IPS-NIHi11 (cell line): Measurements from ENCODE around the gene SDK1.

Experiments used
- DNase-seq: peaks from one replicate; pipeline ENCODE4 v3.0.0; 2012; ENCODE audit warnings: mixed read lengths, low spot score

SDK1 gene

DNA sequence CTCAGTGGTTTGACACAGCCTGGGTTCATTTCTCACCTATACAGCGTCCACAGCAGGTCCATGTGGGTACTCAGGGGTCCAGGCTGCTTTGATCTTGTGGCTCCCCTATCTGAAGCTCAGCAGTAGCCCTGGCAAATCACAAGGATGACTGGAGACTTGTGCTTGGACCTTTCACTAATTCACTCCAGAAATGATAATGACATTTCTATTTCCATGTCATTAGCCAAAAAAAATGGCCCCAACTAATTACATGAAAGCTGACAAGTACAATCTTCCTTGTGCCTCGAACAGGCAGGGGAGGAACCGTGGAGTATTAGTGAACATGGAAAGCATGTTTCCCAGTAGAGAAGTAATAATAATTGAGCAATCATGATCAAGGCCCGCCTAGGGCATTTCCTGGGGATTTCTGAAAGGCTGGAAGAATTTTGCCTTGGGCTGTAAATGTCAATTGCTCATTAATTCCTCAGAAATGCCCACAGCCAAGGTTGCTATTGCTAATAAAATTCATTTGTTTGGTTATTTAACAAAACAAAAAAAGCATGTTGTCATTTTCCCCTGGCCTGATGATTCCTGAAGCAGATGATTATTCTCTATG, 586.1 kb downstream of the SDK1 start:
- DNase-seq = no peak

- DNase-seq = no peak
Measured at GRCh38 chr7:3888096-3888495, 587.0 kb downstream of the SDK1 start.

DNA sequence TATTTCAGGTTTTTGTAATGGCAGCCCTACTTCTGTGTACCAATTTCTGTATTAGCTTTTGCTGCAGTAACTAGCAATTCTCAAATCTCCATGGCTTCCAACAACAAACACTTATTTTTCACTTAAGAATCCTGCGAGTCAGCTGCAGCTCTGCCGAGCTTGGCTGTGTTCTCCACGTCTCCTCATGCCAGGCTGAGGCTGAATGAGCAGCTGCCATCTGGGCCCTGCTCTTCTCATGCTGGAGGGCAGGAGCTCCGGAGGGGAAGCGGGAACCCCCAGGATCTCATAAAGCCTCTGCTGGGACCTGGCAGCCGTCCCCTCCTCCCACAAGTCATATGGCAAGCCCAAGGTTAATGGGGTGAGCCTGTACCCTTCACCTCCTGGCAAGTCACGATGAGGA, 591.1 kb downstream of the SDK1 start:
- DNase-seq = no peak

DNA sequence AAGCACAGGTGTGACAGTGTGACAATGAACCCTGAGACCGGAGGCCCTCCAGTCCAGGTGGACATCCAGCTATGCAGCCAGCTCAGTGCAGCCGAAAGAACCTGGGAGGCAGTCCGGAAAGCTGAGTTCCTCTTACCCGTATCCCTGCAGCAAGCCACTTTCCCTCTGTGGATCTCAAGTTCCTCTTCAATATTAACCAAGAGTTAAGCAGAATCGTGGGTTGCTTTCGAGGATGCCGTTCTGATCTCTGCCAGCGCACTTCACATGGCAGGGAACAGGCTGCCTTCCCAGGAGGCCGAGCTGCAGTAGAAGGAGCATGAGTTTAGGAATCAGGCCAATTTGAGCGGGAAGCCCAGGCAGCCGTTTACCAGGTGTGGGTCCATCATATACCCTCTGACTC, 591.6 kb downstream of the SDK1 start:
- DNase-seq = no peak

GRCh38 chr7:3893151-3893788, 592.2 kb downstream of the SDK1 start:
- no peak for DNase-seq

- DNase-seq = no peak
Measured at GRCh38 chr7:3893789-3894153, 592.7 kb downstream of the SDK1 start.

DNA sequence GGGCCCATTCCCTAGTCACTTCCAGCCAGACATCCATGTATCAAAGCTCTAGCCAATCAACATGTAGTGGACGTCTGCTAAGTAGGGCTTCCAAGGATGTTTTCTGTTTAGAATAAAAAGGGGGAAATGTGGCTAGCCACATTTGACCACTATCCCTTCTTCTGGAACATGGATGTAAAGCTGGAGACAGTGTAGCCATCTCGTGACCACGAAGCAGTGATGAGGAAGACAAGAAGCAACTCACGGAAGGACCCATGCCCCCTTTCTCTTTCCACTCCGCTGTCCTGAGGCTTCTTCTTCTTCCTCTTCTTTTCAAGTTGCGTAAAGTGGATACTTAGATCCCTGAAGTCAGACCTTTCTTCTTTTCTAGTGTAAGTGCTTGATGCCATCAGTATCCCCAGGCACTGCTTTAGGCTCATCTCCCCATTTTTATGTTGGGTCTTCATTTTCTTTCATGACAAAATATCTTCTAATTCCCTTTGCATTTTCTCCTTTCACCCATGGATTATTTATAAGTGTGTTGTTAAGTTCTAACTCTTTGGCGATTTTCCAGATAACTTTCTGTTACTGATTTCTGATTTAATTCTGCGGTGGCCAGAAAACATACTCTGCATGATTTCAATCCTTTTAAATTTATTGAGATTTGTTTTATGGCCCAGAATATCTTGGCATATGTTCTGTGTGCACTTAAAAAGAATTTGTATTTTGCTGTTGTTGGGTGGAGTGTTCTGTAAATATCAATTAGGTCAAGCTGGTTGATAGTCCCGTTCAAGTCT, 594.5 kb downstream of the SDK1 start:
- no peak for DNase-seq

DNA sequence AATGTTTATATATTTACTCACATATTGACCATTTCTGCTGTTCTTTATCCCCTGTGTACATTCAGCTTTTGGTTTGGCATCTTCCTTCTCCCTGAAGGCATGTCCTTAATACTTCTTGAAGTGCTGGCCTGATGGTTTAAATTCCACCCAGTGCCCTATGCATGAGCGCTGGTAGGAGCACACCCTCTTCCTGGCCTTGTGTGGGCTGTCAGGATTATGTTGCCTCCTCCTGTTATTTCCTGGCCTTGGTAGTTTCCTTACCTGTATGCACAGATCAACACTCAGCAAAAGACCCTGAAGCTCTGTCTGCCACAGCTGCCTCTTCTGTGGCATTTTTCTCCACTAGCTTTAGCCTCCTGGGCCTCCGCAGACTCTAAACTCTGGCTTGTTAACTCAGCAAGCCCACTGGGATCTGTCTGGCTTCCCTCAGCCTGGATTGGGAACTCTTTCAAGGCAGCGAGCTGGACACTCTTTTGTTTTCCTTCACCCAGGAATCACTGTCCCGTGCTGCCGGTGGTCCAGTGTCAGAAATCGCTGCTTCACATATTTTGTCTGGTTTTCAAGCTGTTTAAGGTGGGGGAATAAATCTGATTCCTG, 595.2 kb downstream of the SDK1 start:
- no peak for DNase-seq

DNA sequence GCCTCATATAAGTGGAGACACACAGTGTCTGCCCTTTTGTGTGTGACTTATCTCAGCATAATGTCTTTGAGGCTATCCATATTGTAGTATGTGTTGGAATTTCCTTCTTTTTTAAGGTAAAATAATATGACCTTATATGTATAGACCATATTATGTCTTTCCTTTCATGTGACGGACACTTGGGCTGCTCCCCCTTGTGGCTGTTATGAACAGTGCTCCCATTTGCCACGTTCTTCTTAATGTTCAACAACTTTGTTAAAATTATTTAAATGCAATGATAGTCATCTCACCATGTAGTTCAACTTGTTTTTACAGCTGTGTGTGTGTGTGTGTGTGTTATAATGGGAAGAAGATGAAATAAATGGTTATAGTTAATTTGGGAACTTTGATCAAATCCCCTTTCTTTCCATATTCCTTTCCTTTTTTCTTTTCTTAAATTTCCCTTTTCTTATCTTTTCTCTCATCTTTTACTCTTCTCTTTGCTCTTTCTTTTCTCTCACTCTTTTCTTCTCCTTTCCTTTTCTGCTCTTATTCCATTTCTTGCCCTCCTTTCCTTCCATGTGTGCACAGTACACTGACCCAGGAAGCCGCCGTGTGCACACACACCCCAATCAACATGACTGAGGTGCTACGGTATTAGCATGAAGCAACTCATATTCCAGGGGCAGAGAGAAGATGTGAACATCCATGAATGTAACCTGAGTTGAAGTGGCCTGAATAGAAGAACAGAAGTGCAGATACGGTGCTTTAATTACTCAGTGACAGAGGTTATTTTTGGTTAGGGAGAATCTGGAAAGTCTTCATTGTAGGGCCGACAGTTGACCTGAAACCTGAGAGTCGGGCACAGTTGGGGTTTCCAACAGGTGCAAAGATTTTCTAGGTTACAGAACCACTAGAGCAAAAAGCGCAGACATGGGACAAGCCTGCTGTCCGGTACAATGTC, 596.6 kb downstream of the SDK1 start:
- DNase-seq = peak; percentile 35

DNA sequence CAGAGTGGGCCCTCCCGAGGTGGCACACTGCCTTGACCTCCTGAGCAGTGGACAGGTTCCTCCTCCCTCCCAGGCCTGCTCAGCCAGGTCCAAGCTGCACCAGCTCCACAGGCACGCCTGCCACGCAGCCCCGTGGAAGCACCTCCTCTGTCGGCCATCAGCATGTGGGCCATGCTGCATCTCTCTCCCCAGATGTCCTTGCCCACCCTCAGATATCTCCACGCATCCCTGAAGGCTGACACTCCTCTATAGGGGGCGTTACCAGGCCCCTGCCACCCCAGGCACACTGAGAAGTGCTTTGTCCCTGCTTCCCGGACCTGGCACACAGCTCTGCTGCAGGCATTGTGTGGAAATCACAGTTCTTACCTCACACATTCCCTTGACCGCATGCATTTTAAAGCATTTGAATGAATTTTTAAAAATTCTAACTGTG, 598.5 kb downstream of the SDK1 start:
- no peak for DNase-seq

- no peak for DNase-seq
Measured at GRCh38 chr7:3908153-3908552, 607.1 kb downstream of the SDK1 start.

GRCh38 chr7:3909128-3909527, 608.1 kb downstream of the SDK1 start:
- DNase-seq = no peak

GRCh38 chr7:3910054-3910453, 609.0 kb downstream of the SDK1 start:
- no peak for DNase-seq

DNA sequence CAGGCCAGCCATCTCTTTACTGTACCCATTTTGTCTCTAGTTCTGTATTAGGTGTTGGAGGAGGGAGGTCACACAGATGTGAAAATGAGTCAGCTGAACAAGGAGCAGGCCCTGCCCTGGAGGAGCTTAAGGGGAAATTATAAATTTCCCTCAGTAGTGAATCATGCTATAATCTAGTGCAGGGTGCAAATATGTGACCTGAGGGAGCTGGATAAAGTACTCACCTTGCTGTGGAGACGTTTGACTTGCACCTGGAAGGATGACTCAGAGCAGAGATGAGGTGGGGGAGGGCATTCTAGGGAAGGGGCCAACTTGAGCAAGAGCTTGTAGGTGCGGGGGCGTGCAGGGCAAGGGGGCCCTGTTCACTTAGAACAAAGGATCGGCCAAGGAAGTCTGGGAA, 610.6 kb downstream of the SDK1 start:
- DNase-seq = no peak

GRCh38 chr7:3912291-3912690, 611.2 kb downstream of the SDK1 start:
- no peak for DNase-seq

GRCh38 chr7:3914051-3914775, 613.2 kb downstream of the SDK1 start:
- DNase-seq = no peak

DNA sequence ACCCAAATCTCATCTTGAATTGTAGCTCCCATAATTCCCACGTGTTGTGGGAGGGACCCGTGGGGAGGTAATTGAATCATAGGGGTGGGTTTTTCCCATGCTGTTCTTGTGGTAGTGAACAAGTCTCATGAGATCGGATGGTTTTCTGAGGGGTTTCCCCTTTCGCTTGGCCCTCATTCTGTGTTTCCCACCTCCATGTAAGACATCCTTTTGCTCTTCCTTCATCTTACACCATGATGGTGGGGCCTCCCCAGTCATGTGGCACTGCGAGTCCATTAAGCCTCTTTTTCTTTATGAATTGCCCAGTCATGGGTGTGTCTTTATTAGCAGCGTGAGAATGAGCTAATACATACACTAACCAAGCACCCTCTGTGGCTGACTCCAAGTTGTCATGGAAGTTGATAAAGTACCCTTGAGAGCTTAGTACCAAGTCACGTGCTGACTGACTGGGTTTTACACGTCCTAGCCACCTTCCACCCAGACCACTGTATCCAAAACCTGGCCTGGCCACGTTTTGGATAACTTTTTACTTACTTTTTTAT, 614.4 kb downstream of the SDK1 start:
- no peak for DNase-seq

DNA sequence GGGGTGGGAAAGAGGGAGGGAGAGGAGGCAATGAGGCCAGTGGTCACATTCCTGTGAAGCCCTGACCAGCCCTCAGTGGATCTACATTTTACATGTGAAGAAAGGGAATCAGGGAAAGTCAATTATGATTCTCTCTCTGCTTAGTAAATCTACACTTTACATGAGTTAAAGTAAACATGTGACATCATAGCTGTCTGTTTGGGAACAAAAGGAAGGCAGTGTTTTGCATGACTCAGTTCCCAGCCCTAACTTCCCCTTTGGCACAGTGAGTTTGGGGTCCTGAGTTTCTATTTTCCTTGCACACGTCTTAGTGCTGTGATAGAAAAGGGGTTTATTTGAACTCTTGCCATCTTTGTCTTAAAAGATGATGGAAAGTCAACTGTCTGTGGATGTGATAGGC, 615.1 kb downstream of the SDK1 start:
- no peak for DNase-seq

DNA sequence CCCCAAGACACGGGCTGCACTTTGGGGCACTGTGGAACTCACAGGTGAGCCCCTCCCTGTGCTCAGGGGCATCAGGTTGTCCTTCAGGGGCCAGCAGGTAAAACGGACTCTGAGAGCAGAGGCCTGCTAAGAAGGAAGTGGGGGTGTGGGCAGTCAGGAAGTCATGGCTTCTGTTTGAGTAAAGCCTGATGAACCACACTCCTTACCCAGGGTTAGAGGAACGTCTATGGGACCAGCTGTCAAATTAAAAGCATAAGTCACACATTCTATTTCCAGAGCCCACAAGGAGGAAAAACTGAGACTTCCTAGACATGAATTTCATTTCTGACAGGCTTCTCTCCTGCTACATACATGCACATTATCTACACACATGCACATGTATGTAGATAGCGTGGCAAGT, 616.4 kb downstream of the SDK1 start:
- no peak for DNase-seq

DNA sequence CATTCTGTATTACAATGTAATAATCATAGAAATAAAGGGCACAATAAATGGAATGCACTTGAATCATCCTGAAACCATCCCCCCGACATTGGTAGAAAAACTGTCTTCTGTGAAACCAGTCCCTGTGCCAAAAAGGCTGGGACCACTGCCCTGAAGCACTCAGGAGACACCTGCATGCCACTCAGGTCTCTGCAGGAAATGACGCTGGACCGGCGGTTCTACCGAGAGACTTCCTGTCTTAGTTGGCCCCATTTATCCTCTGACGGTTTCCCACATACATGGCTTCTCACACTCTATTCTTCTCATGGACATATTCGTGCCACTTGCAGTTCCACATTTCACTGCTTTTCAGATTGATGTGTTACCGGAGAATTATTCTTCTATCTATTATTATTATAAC, 617.5 kb downstream of the SDK1 start:
- no peak for DNase-seq

DNA sequence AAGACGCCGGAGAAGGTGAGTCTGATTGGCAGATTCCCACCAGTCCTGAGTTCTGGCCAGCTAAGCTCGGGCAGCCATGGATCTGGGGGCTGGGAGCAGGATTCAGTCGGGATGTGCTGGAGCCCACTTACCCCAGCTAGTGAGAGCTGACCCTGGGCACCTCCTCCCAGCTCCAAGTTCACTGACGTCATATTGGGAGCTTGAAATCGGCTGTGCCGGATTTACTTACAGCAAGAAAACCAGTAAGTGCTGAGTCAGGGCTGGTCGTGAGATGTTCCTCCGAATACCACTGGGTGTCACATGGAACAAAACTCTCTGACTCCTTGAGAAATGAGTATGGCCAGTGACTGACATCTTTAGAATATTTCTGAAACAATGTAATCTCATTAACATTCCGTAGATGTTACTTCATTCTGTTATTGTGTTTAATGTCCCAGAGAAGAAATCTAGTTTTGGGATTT, 621.2 kb downstream of the SDK1 start:
- peak; percentile 54 for DNase-seq
